ENCODE results near the gene MTO1.

- TF ChIP-seq, protein P1, sequence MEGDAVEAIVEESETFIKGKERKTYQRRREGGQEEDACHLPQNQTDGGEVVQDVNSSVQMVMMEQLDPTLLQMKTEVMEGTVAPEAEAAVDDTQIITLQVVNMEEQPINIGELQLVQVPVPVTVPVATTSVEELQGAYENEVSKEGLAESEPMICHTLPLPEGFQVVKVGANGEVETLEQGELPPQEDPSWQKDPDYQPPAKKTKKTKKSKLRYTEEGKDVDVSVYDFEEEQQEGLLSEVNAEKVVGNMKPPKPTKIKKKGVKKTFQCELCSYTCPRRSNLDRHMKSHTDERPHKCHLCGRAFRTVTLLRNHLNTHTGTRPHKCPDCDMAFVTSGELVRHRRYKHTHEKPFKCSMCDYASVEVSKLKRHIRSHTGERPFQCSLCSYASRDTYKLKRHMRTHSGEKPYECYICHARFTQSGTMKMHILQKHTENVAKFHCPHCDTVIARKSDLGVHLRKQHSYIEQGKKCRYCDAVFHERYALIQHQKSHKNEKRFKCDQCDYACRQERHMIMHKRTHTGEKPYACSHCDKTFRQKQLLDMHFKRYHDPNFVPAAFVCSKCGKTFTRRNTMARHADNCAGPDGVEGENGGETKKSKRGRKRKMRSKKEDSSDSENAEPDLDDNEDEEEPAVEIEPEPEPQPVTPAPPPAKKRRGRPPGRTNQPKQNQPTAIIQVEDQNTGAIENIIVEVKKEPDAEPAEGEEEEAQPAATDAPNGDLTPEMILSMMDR (IDR thresholded peaks at IDR 0.05): no peak
- TF ChIP-seq ZBTB33 (IDR thresholded peaks at IDR 0.05; ENCODE audit: borderline replicate concordance, low read depth): no peak
- no peak for TF ChIP-seq EZH2phosphoT487 (IDR thresholded peaks at IDR 0.05; ENCODE audit: borderline replicate concordance, low read depth)
- no peak for TF ChIP-seq MEF2A (IDR thresholded peaks at IDR 0.05; ENCODE audit: borderline replicate concordance, low read depth)
- no peak for TF ChIP-seq RCOR1 (IDR thresholded peaks at IDR 0.05; ENCODE audit: low read length)
- TF ChIP-seq, protein P2, sequence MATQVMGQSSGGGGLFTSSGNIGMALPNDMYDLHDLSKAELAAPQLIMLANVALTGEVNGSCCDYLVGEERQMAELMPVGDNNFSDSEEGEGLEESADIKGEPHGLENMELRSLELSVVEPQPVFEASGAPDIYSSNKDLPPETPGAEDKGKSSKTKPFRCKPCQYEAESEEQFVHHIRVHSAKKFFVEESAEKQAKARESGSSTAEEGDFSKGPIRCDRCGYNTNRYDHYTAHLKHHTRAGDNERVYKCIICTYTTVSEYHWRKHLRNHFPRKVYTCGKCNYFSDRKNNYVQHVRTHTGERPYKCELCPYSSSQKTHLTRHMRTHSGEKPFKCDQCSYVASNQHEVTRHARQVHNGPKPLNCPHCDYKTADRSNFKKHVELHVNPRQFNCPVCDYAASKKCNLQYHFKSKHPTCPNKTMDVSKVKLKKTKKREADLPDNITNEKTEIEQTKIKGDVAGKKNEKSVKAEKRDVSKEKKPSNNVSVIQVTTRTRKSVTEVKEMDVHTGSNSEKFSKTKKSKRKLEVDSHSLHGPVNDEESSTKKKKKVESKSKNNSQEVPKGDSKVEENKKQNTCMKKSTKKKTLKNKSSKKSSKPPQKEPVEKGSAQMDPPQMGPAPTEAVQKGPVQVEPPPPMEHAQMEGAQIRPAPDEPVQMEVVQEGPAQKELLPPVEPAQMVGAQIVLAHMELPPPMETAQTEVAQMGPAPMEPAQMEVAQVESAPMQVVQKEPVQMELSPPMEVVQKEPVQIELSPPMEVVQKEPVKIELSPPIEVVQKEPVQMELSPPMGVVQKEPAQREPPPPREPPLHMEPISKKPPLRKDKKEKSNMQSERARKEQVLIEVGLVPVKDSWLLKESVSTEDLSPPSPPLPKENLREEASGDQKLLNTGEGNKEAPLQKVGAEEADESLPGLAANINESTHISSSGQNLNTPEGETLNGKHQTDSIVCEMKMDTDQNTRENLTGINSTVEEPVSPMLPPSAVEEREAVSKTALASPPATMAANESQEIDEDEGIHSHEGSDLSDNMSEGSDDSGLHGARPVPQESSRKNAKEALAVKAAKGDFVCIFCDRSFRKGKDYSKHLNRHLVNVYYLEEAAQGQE (IDR thresholded peaks at IDR 0.05; ENCODE audit: low read depth, low read length): no peak
Measured at GRCh38 chr6:73534628-73535027, 73.1 kb downstream of the MTO1 start.
